ENCODE measurements around the gene MAPK8. TPM values are rescaled to one million over a fixed set of nuclear protein-coding genes. Genes with fewer than 3 reads are reported as not detected.
A peak's percentile ranks its signal among the peaks of the same experiment; 100 is the strongest.

Gene MAPK8
- total and polyA plus RNA-seq, 9 of the 15 experiments (the other 6 are each of a cell fraction or from before 2014, with no cell fraction given): 6.4 to 159 (median 71.0) TPM

GRCh38 chr10:48442090-48442808 lies 135.8 kb downstream of the MAPK8 start:
- peaks cover 49% of the 10 kb centered on the region for H3K36me3 ChIP-seq (ENCODE audit: control insufficient read depth, insufficient read depth, low read length)
- DNase-seq (ENCODE audit: extremely low read depth in 1 of 4, low spot score in 3 of 4) (peak in 1 of 4 experiments; percentile 7), ATAC-seq (no peak), FAIRE-seq (no peak)
- ChIA-PET POLR2A (interaction anchor here (0.6 to 1.7 kb wide), 9 partner anchors 10 to 68 kb away, joined by 3 to 6 read pairs (median 4); no protein-coding TSS in a partner anchor), CTCF (ENCODE audit: low intra/inter-chr PET ratio) (interaction anchor here (5.3 kb wide), 1 partner anchor 64 kb away, joined by 63 read pairs; no protein-coding TSS in a partner anchor)
- H3K79me2 ChIP-seq (ENCODE audit: control insufficient read depth, insufficient read depth, low read length): no peaks in the 10 kb centered on the region
- no peak overlapping the region for H3K27ac ChIP-seq (ENCODE audit: extremely low read depth, low read depth, low read length)
- in situ Hi-C loops (cut with MboI): no loop called here
- H3K9me1 ChIP-seq (ENCODE audit: control insufficient read depth, insufficient read depth, low read length): no peaks in the 10 kb centered on the region
- no peaks in the 10 kb centered on the region for H3K9me3 ChIP-seq (replicated peaks; ENCODE audit: control insufficient read depth, insufficient read depth, low read depth, low read length)
- no peak overlapping the region for H3K4me2 ChIP-seq (ENCODE audit: insufficient read depth, low read length)
- H3K27me3 ChIP-seq (ENCODE audit: control insufficient read depth in 2 of 2, insufficient read depth in 2 of 2, low read length in 2 of 2): no peaks in the 10 kb centered on the region
- peak overlapping the region in 1 of 2 experiments; percentile 39; a peak in 1 of 4 replicates for H3K9ac ChIP-seq (ENCODE audit: insufficient read depth in 1 of 2, low read depth in 2 of 2, low read length in 2 of 2)
- H4K20me1 ChIP-seq (replicated peaks; ENCODE audit: control insufficient read depth, insufficient read depth, low read length): no peaks in the 10 kb centered on the region
- intact Hi-C loops (cut with micrococcal nuclease): no loop called here
- H3K4me3 ChIP-seq: no peak overlapping the region
- TF ChIP-seq POLR2G (IDR thresholded peaks at IDR 0.05; ENCODE audit: low read depth, low read length) (peak; percentile 48; the same call in 1 of the 2 replicates), MTA1 (IDR thresholded peaks at IDR 0.05; ENCODE audit: borderline replicate concordance) (no peak), POLR2AphosphoS2 (IDR thresholded peaks at IDR 0.05; ENCODE audit: low read length) (0 out of 2 replicates have a peak, but pooled peaks have one; percentile 55), HNRNPK (IDR thresholded peaks at IDR 0.05; ENCODE audit: low read depth, low read length, poor library complexity, severe bottlenecking) (no peak), RBM15 (IDR thresholded peaks at IDR 0.05; ENCODE audit: insufficient read depth, low read length) (no peak), CBX1 (IDR thresholded peaks at IDR 0.05; ENCODE audit: low read depth) (no peak)
- TF ChIP-seq, protein P1, sequence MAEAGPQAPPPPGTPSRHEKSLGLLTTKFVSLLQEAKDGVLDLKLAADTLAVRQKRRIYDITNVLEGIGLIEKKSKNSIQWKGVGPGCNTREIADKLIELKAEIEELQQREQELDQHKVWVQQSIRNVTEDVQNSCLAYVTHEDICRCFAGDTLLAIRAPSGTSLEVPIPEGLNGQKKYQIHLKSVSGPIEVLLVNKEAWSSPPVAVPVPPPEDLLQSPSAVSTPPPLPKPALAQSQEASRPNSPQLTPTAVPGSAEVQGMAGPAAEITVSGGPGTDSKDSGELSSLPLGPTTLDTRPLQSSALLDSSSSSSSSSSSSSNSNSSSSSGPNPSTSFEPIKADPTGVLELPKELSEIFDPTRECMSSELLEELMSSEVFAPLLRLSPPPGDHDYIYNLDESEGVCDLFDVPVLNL (CRISPR knock-in tag; IDR thresholded peaks at IDR 0.05; ENCODE audit: low read depth): no peak
- TF ChIP-seq, protein P2, sequence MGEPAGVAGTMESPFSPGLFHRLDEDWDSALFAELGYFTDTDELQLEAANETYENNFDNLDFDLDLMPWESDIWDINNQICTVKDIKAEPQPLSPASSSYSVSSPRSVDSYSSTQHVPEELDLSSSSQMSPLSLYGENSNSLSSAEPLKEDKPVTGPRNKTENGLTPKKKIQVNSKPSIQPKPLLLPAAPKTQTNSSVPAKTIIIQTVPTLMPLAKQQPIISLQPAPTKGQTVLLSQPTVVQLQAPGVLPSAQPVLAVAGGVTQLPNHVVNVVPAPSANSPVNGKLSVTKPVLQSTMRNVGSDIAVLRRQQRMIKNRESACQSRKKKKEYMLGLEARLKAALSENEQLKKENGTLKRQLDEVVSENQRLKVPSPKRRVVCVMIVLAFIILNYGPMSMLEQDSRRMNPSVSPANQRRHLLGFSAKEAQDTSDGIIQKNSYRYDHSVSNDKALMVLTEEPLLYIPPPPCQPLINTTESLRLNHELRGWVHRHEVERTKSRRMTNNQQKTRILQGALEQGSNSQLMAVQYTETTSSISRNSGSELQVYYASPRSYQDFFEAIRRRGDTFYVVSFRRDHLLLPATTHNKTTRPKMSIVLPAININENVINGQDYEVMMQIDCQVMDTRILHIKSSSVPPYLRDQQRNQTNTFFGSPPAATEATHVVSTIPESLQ (CRISPR knock-in tag; IDR thresholded peaks at IDR 0.05): no peak
- WGBS (ENCODE audit: insufficient coverage, low coverage, missing lambda C conversion rate): 91% methylated on average over 11 of the region's 11 CpGs
- peaks cover 8 to 16% of the 10 kb centered on the region in 2 experiments for H3K4me1 ChIP-seq (replicated peaks in 1 of 2; ENCODE audit: control insufficient read depth in 2 of 2, insufficient read depth in 2 of 2, low read length in 2 of 2)
- no TSS peak for BruUV-seq (replicated peaks)
- H2AFZ ChIP-seq (ENCODE audit: low read depth, low read length): no peak overlapping the region

Data from K562 (cell line).